ENCODE measurements around the gene CNTNAP5.
A peak's percentile ranks its signal among the peaks of the same experiment; 100 is the strongest.

- TF ChIP-seq, protein P1, sequence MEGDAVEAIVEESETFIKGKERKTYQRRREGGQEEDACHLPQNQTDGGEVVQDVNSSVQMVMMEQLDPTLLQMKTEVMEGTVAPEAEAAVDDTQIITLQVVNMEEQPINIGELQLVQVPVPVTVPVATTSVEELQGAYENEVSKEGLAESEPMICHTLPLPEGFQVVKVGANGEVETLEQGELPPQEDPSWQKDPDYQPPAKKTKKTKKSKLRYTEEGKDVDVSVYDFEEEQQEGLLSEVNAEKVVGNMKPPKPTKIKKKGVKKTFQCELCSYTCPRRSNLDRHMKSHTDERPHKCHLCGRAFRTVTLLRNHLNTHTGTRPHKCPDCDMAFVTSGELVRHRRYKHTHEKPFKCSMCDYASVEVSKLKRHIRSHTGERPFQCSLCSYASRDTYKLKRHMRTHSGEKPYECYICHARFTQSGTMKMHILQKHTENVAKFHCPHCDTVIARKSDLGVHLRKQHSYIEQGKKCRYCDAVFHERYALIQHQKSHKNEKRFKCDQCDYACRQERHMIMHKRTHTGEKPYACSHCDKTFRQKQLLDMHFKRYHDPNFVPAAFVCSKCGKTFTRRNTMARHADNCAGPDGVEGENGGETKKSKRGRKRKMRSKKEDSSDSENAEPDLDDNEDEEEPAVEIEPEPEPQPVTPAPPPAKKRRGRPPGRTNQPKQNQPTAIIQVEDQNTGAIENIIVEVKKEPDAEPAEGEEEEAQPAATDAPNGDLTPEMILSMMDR (IDR thresholded peaks at IDR 0.05; ENCODE audit: control extremely low read depth in 1 of 3, insufficient read depth in 1 of 3, low read depth in 1 of 3, low read length in 3 of 3), result peak in 1 of 3 experiments; percentile 26; a peak in 1 of 4 replicates
- TF ChIP-seq, protein P2, sequence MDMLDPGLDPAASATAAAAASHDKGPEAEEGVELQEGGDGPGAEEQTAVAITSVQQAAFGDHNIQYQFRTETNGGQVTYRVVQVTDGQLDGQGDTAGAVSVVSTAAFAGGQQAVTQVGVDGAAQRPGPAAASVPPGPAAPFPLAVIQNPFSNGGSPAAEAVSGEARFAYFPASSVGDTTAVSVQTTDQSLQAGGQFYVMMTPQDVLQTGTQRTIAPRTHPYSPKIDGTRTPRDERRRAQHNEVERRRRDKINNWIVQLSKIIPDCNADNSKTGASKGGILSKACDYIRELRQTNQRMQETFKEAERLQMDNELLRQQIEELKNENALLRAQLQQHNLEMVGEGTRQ (IDR thresholded peaks at IDR 0.05; ENCODE audit: low read length), result no peak
- TF ChIP-seq RNF2 (IDR thresholded peaks at IDR 0.05; ENCODE audit: borderline replicate concordance, low read depth, low read length, missing control alignments, poor library complexity, severe bottlenecking) (no peak), TCF12 (IDR thresholded peaks at IDR 0.05; ENCODE audit: low read depth, low read length) (no peak), SRF (IDR thresholded peaks at IDR 0.05; ENCODE audit: low read depth, low read length) (no peak), POLR2A (IDR thresholded peaks at IDR 0.05; ENCODE audit: control extremely low read depth in 1 of 2, low read depth in 2 of 2, low read length in 2 of 2) (no peak), YY1 (IDR thresholded peaks at IDR 0.05; ENCODE audit: low read depth, low read length) (no peak), TAF1 (IDR thresholded peaks at IDR 0.05; ENCODE audit: low read depth, low read length) (no peak)
These were observed 300.8 kb downstream of the CNTNAP5 start for GRCh38 chr2:124325667-124326440.

All from H1 (cell line).